Measurements from ENCODE around the gene COL15A1.

GRCh38 chr9:98973171-98973570 lies 29.5 kb downstream of the COL15A1 start:
- TF ChIP-seq CTCF (IDR thresholded peaks at IDR 0.05; ENCODE audit: low read depth, low read length), result no peak
- no peak for TF ChIP-seq EZH2phosphoT487 (IDR thresholded peaks at IDR 0.05; ENCODE audit: low read depth)
